Naive B cell (primary cell): Measurements from ENCODE around the gene DHPS. TPM values are rescaled to one million over a fixed set of nuclear protein-coding genes. Genes with fewer than 3 reads are reported as not detected.
A peak's percentile ranks its signal among the peaks of the same experiment; 100 is the strongest.

ENCODE experiments used
- ATAC-seq, 2 donors: fragments of 150-1000 bp; cut with Tn5 transposase; 2 replicates each; pipeline ENCODE4 v1.10.0; 2021; ENCODE audit warnings: low read depth in 2 of 2, mild to moderate bottlenecking in 2 of 2, moderate library complexity in 2 of 2
- DNase-seq: peaks from one replicate; pipeline ENCODE4 v3.0.0; 2022
- H3K27ac Mint-ChIP-seq, 6 donors: one replicate each; pipeline ENCODE4 v1.8.0; 2020 to 2022; ENCODE audit warnings: mild to moderate bottlenecking in 6 of 6, mixed read lengths in 6 of 6, moderate library complexity in 5 of 6, inconsistent platforms in 2 of 6
- H3K27me3 Mint-ChIP-seq, 3 donors: one replicate each; pipeline ENCODE4 v1.8.0; 2021 to 2022; ENCODE audit warnings: mixed read lengths in 3 of 3, mild to moderate bottlenecking in 1 of 3
- H3K36me3 Mint-ChIP-seq, 2 donors: one replicate each; pipeline ENCODE4 v1.8.0; 2020 to 2022; ENCODE audit warnings: mixed read lengths in 2 of 2, inconsistent platforms in 1 of 2, mild to moderate bottlenecking in 1 of 2
- H3K4me1 Mint-ChIP-seq, 3 donors: one replicate each; pipeline ENCODE4 v1.8.0; 2020 to 2022; ENCODE audit warnings: mixed read lengths in 3 of 3, inconsistent platforms in 1 of 3, mild to moderate bottlenecking in 1 of 3, moderate library complexity in 1 of 3
- H3K4me3 Mint-ChIP-seq, 8 donors: one replicate each; pipeline ENCODE4 v1.8.0; 2020 to 2022; ENCODE audit warnings: mild to moderate bottlenecking in 8 of 8, mixed read lengths in 8 of 8, moderate library complexity in 8 of 8, inconsistent platforms in 2 of 8
- H3K9me3 Mint-ChIP-seq, 7 donors: one replicate each; pipeline ENCODE4 v1.8.0; 2020 to 2022; ENCODE audit warnings: mixed read lengths in 7 of 7, mild to moderate bottlenecking in 5 of 7, inconsistent platforms in 2 of 7, moderate library complexity in 1 of 7
- polyA plus RNA-seq, 6 donors: library from polyadenylated mRNA; unstranded; fragments of 300-500 nt; fragmentation: Illumina TruSeq; gene quantifications; one replicate each; pipeline ENCODE4 v1.2.3, GENCODE V29; 2021; ENCODE audit warnings: low read depth in 6 of 6

DHPS gene
- polyA plus RNA-seq, 6 donors from 2014 or later: 83.5 to 132 (median 85.5) TPM

GRCh38 chr19:12676384-12676792 lies 5.3 kb downstream of the DHPS start:
- H3K9me3 Mint-ChIP-seq: no peaks in the 10 kb centered on the region
- peak; percentile 74 for DNase-seq
- H3K27me3 Mint-ChIP-seq: no peaks in the 10 kb centered on the region
- peaks cover 0 to 16% of the 10 kb centered on the region in 2 donors for H3K36me3 Mint-ChIP-seq
- ATAC-seq: peak; percentile 29 to 44
- H3K27ac Mint-ChIP-seq: peak overlapping the region; percentile 17 to 95 (median 60)
- H3K4me1 Mint-ChIP-seq: peaks cover 37 to 50% (median 39%) of the 10 kb centered on the region in 3 donors
- H3K4me3 Mint-ChIP-seq: peak overlapping the region in 1 of 8 donors; percentile 67

GRCh38 chr19:12675940-12676339 lies 5.7 kb downstream of the DHPS start:
- Mint-ChIP-seq H3K27me3 (no peaks in the 10 kb centered on the region), H3K9me3 (no peaks in the 10 kb centered on the region), H3K36me3 (peaks cover 0 to 16% of the 10 kb centered on the region in 2 donors), H3K4me1 (peaks cover 33 to 45% (median 35%) of the 10 kb centered on the region in 3 donors), H3K27ac (no peak overlapping the region), H3K4me3 (peak overlapping the region in 1 of 8 donors; percentile 67)
- no peak for DNase-seq
- ATAC-seq: no peak

GRCh38 chr19:12675399-12675798 lies 6.3 kb downstream of the DHPS start:
- H3K27ac Mint-ChIP-seq: no peak overlapping the region
- no peaks in the 10 kb centered on the region for H3K27me3 Mint-ChIP-seq
- H3K4me3 Mint-ChIP-seq: no peak overlapping the region

GRCh38 chr19:12672744-12673143 lies 8.9 kb downstream of the DHPS start:
- Mint-ChIP-seq H3K36me3 (peaks cover 0 to 9% of the 10 kb centered on the region in 2 donors), H3K4me1 (peaks cover 35 to 53% (median 47%) of the 10 kb centered on the region in 3 donors), H3K27me3 (no peaks in the 10 kb centered on the region), H3K4me3 (peak overlapping the region in 2 of 8 donors; percentile 20 to 81), H3K27ac (peak overlapping the region in 1 of 6 donors; percentile 53), H3K9me3 (no peaks in the 10 kb centered on the region)
- no peak for DNase-seq
- ATAC-seq: no peak

More at GRCh38 chr19:12675399-12675798, 6.3 kb downstream of the DHPS start:
- ATAC-seq (no peak), DNase-seq (no peak)
- Mint-ChIP-seq H3K36me3 (peaks cover 0 to 16% of the 10 kb centered on the region in 2 donors), H3K4me1 (peaks cover 32 to 46% (median 37%) of the 10 kb centered on the region in 3 donors), H3K9me3 (no peaks in the 10 kb centered on the region)

- Mint-ChIP-seq H3K4me1 (peaks cover 40 to 62% (median 56%) of the 10 kb centered on the region in 3 donors), H3K4me3 (peak overlapping the region; percentile 91 to 99 (median 98))
- no peak for ATAC-seq
Observed at GRCh38 chr19:12670159-12670928, 11.3 kb downstream of the DHPS start.

GRCh38 chr19:12669270-12670158 lies 12.2 kb downstream of the DHPS start:
- Mint-ChIP-seq H3K27ac (peak overlapping the region; percentile 99 to 100 (median 100)), H3K4me3 (peak overlapping the region; percentile 91 to 99 (median 98)), H3K36me3 (peaks cover 0 to 8% of the 10 kb centered on the region in 2 donors), H3K4me1 (peaks cover 45 to 66% (median 64%) of the 10 kb centered on the region in 3 donors), H3K9me3 (no peaks in the 10 kb centered on the region), H3K27me3 (no peaks in the 10 kb centered on the region)
- ATAC-seq: peak; percentile 8 to 10
- DNase-seq: peak; percentile 77

More at GRCh38 chr19:12670159-12670928, 11.3 kb downstream of the DHPS start:
- no peak for DNase-seq
- Mint-ChIP-seq H3K27me3 (no peaks in the 10 kb centered on the region), H3K36me3 (peaks cover 0 to 9% of the 10 kb centered on the region in 2 donors), H3K9me3 (no peaks in the 10 kb centered on the region), H3K27ac (peak overlapping the region; percentile 66 to 100 (median 100))

- Mint-ChIP-seq H3K36me3 (peaks cover 0 to 2% of the 10 kb centered on the region in 2 donors), H3K9me3 (no peaks in the 10 kb centered on the region), H3K4me1 (peaks cover 44 to 70% (median 65%) of the 10 kb centered on the region in 3 donors), H3K27me3 (no peaks in the 10 kb centered on the region), H3K4me3 (peak overlapping the region; percentile 91 to 99 (median 98)), H3K27ac (peak overlapping the region; percentile 99 to 100 (median 100))
- peak; percentile 13 to 15 for ATAC-seq
- DNase-seq: peak; percentile 56
Observed at GRCh38 chr19:12668932-12669269, 12.8 kb downstream of the DHPS start.

GRCh38 chr19:12668346-12668745 lies 13.3 kb downstream of the DHPS start:
- H3K4me3 Mint-ChIP-seq: peak overlapping the region; percentile 91 to 99 (median 98)
- H3K27me3 Mint-ChIP-seq: no peaks in the 10 kb centered on the region
- peaks cover 42 to 72% (median 61%) of the 10 kb centered on the region in 3 donors for H3K4me1 Mint-ChIP-seq
- H3K27ac Mint-ChIP-seq: peak overlapping the region; percentile 99 to 100 (median 100)
- ATAC-seq (no peak), DNase-seq (no peak)
- no peaks in the 10 kb centered on the region for H3K9me3 Mint-ChIP-seq
- no peaks in the 10 kb centered on the region for H3K36me3 Mint-ChIP-seq

GRCh38 chr19:12667731-12668302 lies 13.9 kb downstream of the DHPS start:
- no peak for ATAC-seq
- Mint-ChIP-seq H3K27me3 (no peaks in the 10 kb centered on the region), H3K4me3 (peak overlapping the region; percentile 91 to 100 (median 98)), H3K4me1 (peaks cover 42 to 75% (median 61%) of the 10 kb centered on the region in 3 donors), H3K27ac (peak overlapping the region in 5 of 6 donors; percentile 99 to 100 (median 100)), H3K9me3 (no peaks in the 10 kb centered on the region), H3K36me3 (no peaks in the 10 kb centered on the region)
- DNase-seq: no peak

- peak; percentile 61 to 63 for ATAC-seq
- H3K4me3 Mint-ChIP-seq: peak within 1 kb of the TSS; percentile 91 to 100 (median 99)
- H3K9me3 Mint-ChIP-seq: no peaks in the 10 kb centered on the region
- DNase-seq: peak; percentile 85
- no peaks in the 10 kb centered on the region for H3K27me3 Mint-ChIP-seq
- H3K36me3 Mint-ChIP-seq: no peaks in the 10 kb centered on the region
- peaks cover 36 to 67% (median 53%) of the 10 kb centered on the region in 3 donors for H3K4me1 Mint-ChIP-seq
- H3K27ac Mint-ChIP-seq: peak within 1 kb of the TSS; percentile 100
Observed at GRCh38 chr19:12666265-12667048, 15.2 kb downstream of the DHPS start, which contains the start of the genes MAN2B1 and WDR83. TSS of gene MAN2B1 (minus strand) at chr19:12666742. CDS start at chr19:12666701, 41 bp downstream. TSS of gene WDR83 (plus strand) at chr19:12666807. CDS start at chr19:12669791, 2,984 bp downstream.

- H3K36me3 Mint-ChIP-seq: no peaks in the 10 kb centered on the region
- ATAC-seq (peak; percentile 35 to 44), DNase-seq (peak; percentile 66)
- peaks cover 36 to 68% (median 53%) of the 10 kb centered on the region in 3 donors for H3K4me1 Mint-ChIP-seq
- peak overlapping the region; percentile 100 for H3K27ac Mint-ChIP-seq
- H3K27me3 Mint-ChIP-seq: no peaks in the 10 kb centered on the region
- H3K9me3 Mint-ChIP-seq: no peaks in the 10 kb centered on the region
- H3K4me3 Mint-ChIP-seq: peak overlapping the region; percentile 91 to 100 (median 99)
Observed at GRCh38 chr19:12665671-12666264, 15.9 kb downstream of the DHPS start.

GRCh38 chr19:12665281-12665573 lies 16.5 kb downstream of the DHPS start:
- peak overlapping the region; percentile 100 for H3K27ac Mint-ChIP-seq
- no peaks in the 10 kb centered on the region for H3K27me3 Mint-ChIP-seq
- H3K9me3 Mint-ChIP-seq: no peaks in the 10 kb centered on the region
- ATAC-seq (peak; percentile 73 to 80), DNase-seq (peak; percentile 89)
- H3K4me1 Mint-ChIP-seq: peaks cover 39 to 62% (median 50%) of the 10 kb centered on the region in 3 donors
- peak overlapping the region; percentile 91 to 100 (median 99) for H3K4me3 Mint-ChIP-seq
- H3K36me3 Mint-ChIP-seq: peaks cover 0 to 2% of the 10 kb centered on the region in 2 donors
